GM20000 (cell line): ENCODE results near the gene ASB7.
"Not testable (repeated sequence)": the region's sequence is repeated elsewhere in the genome, so short reads cannot be mapped to it uniquely, and the experiment has no call there.

Experiments used
- DNase-seq: peaks from one replicate; pipeline ENCODE4 v3.0.0; 2012; ENCODE audit warnings: low spot score
- CTCF ChIP-seq: IDR thresholded peaks from 2 replicates; pipeline ENCODE4 v1.5.1; 2012; ENCODE audit warnings: mild to moderate bottlenecking, control low read depth; ENCODE audit errors: extremely low read depth, missing control alignments

Gene ASB7

DNA sequence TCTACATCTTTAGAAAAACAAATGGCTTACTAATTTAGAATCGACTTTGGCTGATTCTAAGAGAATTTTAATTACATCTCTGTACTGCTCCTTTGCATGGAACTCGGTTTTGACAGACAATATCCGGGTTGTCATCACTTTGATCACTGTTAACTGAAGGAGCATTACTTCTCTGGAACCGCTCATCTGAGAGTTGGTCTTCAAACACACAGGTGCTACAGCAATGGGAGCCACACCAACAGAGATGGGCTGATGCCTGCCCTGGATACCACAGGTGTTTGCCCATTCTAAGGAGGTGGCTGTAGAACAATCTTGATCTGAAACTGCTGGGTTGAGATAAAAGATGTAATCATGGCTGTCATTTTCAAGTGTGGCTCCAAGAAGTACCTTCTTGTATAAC lies 22.0 kb upstream of the ASB7 start:
- TF ChIP-seq CTCF: no peak
- no peak for DNase-seq

- no peak for TF ChIP-seq CTCF
- DNase-seq: no peak
Measured at GRCh38 chr15:100588638-100589242, 13.6 kb upstream of the ASB7 start.

DNA sequence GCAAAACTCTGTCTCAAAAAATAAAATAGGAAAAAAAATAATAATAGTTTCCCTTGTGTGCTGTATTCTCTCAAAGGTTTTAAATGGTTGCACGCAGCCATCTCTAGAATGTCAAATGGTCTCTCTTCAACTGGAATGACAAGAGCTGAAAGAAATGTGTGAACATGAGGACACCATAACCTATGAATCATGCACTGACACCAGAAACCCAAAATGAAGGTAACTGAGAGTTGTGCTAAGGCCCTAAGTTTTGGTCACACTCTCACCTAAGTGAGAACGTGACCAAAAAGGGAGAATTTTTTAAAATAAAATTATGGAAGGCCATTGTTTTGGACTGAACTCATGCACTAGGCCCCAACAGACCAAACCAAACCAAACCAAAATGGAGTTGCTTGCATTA lies 11.2 kb upstream of the ASB7 start:
- DNase-seq: not testable (repeated sequence)

DNA sequence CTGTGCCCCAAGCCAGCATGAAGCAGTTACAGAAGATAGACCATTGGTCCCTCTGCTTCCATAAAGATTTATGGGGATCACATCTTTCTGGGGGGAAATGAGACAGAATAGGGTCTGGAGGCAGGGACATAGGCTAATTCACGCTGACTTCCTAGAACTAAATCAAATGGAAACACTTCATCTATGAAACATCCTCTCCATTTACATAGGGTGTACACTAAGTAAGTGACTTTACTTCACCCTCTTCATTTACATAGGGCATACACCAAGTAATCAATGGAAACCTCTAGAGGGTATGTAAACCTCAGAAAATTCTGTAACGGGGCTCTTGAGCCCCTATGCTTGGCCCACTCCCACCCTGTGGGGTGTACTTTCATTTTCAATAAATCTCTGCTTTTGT lies 10.6 kb upstream of the ASB7 start:
- TF ChIP-seq CTCF: no peak
- DNase-seq: no peak

GRCh38 chr15:100592898-100593297 lies 9.5 kb upstream of the ASB7 start:
- no peak for TF ChIP-seq CTCF
- no peak for DNase-seq

DNA sequence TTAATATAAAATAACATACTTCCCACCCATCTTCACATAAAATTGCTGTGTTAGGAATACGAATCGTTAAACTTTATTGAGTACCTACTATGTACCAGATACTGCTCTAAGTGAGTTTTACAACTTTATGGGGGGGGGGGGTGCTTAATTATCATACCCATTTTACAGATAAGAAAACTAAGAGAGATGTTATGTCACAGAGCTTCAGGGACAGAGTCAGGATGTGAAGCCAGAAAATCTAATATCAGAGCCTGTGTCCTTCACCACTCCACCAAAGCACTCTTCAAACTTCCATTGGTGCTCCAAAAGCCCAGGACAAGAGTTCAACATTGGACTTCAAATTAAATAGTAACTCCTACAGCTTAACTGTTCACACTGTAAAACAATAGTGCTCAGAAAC lies 9.0 kb upstream of the ASB7 start:
- no peak for TF ChIP-seq CTCF
- DNase-seq: no peak

- no peak for DNase-seq
- TF ChIP-seq CTCF: no peak
Measured at GRCh38 chr15:100595964-100596363, 6.4 kb upstream of the ASB7 start.

DNA sequence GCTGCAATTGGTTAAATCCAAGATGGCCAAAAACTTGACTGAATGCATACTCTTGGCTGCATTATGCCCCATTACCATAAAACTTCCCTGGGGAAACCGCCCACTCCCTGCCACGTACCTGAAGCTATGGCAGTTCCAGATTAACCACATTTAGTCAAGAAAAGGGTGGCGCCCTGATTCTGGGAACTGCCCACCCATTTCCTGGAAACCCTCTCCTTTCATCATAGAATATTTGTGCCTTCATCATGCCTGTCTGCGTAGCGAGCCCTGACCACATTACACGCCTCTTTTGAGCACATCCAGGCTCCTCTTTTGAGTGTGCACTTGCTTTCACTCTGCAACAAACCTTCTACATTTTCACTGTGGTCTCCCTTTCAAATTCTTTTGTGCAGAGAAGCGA lies 5.6 kb upstream of the ASB7 start:
- no peak for TF ChIP-seq CTCF
- DNase-seq: peak; percentile 46
